CD4-positive, alpha-beta T cell treated with Interleukin-4 for 1 hour (primary cell): ENCODE results near the gene DPF3.

Source experiments
- DNase-seq, 2 donors: peaks; one replicate each; pipeline ENCODE4 v3.0.0-alpha.2; 2020 to 2022

DPF3 gene

GRCh38 chr14:72893636-72894322, at the start of gene DPF3:
DPF3 (minus strand) TSS chr14:72894101; CDS start chr14:72894088, 13 bp downstream.
- DNase-seq = peak; percentile 95

DNA sequence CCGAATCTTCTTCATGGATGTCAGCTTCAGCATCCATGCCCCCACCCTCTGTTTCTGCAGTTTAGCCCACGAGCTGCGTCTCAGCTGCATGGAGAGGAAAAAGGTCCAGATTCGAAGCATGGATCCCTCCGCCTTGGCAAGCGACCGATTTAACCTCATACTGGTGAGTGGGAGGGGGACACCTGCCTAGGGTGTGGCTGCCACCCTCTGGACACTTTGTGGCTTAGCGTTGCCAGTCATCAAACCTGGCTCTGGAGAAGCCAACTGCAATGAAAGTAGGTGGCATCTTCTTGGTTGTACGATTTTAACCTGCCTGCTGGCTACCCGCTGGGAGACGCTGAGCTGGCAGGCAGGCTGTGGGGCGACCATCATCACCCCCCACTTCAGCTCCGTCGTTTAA, 49.0 kb upstream of the DPF3 start:
- no peak for DNase-seq

GRCh38 chr14:72941286-72941985, 47.5 kb upstream of the DPF3 start:
- no peak for DNase-seq

- DNase-seq = no peak
Measured at GRCh38 chr14:72939630-72940029, 45.7 kb upstream of the DPF3 start.

- no peak for DNase-seq
Measured at GRCh38 chr14:72932893-72933292, 39.0 kb upstream of the DPF3 start.

DNA sequence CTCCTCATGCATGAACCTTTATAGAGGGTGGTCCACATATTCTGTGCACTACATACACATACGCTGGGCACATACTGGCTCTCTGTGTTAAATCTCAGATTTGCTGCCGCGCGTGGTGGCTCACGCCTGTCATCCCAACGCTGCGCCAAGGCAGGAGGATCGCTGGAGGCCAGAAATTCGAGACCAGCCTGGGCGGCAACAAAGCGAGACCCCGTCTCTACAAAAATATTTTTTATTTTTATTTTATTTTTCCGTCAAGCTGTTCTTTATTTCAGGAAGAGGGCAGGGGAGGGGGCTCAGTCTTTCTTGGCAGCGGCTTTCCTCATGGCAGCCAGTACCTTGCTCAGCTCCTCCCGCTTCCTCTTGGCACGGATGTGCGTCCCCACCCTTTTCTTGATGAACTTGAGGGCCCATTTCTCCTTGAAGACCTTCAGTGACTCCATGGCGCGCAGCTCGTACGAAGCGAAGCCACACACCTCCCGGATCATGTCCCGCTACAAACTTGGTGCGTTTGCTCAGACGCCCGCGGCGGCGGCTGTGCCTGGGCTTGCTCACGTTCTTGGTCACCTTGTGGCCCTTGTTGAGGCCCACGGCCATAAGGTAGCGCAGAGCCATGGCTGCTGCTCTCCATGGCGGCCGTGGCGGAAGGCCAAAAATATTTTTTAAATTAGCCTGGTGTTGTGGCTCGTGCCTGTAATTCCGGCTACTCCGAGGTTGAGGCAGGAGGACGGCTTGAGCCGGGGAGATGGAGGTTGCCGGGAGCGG, 35.6 kb upstream of the DPF3 start:
- no peak for DNase-seq

GRCh38 chr14:72928872-72929271, 35.0 kb upstream of the DPF3 start:
- DNase-seq = no peak

- peak; percentile 96 to 97 for DNase-seq
Measured at GRCh38 chr14:72926292-72927028, 32.6 kb upstream of the DPF3 start, which contains the start of gene DCAF4. DCAF4 (plus strand) TSS chr14:72926464; CDS start chr14:72937979, 11,515 bp downstream.

DNA sequence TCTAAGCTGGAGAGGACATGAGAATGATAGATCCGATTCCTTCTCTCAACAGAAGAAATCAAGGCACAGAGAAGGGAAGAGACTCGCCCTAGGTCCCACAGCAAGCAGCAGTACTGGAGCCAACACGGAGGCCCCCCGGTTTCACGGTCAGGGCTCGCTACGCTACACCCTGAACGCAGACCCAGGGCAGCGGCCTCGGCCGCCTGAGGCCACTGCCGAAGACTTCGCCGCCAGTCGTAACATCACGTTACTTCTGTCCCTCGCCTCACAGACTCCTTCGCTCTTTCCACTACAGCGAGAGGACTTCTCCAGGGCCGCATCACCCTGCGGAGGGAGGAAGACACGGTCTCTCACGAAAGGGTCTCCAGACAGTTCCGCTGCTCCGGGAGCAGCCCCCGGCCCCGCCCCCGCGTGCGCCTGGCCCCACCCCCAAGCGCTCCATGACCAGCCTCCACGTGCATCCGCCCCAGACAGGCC, 32.0 kb upstream of the DPF3 start:
- DNase-seq = no peak

DNA sequence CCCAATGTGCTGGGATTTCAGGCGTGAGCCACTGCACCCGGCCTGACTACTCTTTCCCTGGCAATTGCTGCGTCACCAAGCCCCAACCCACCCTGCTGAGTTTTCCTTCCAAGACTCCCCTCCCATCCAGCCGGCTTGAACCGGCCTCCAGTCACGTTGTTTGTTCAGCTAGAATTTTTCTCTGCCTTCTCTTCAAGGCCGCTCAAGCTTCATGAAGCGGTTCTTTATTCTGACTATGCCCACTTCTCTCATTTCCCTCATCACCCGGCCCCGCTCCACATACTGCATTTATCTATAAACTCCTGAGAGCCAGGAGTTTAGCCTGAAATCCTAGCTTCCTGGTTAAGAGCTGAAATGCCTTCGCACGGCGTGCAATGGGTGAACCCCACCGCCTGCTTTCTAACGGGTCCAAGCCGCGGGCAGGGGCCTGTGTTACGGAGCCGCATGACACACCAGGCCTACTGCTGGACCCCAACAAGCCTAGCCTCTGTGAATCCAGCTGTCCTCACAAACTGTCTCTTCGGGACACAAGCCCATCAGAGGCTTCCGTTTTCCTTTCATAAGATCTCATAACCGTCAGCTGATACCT, 31.4 kb upstream of the DPF3 start:
- DNase-seq = no peak

DNA sequence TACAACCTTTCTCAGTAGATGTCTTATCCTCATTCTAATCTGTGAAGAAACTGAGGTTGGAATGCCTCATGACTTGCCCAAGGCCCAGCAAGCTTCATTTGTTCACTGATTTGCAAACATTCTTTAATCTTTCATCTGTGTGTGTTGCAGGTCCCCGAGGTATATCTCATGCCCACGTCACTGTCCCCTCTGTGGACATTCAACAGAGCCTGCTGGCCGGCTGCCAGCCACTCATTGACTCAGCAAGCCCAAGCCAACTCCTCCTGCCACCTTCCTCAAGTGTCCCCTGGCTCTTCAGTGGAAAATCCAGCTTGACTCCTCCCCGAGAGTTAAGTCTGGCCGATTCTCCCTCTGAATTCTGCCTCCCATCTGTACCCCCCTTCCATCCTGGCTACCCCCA, 30.4 kb upstream of the DPF3 start:
- no peak for DNase-seq

- no peak for DNase-seq
Measured at GRCh38 chr14:72921396-72921795, 27.5 kb upstream of the DPF3 start.

DNA sequence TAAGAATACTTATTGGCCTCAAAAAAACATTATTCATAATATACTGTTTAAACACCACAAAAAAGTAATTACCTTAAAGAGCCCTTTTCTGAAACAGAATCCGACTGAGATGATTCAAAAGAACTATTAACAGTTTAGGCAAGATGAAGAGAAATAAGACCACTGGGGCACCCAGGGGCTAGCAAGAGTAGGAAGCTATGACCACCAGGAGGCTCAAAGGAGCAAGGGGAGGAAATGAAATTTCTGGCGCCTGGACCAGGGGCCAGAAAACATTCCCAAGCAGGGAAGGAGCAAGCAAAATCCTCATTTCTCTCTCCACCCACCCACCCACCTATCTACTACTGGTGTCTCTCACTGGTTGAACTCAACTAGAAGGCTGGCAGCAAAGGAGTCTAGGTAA, 26.1 kb upstream of the DPF3 start:
- no peak for DNase-seq

DNA sequence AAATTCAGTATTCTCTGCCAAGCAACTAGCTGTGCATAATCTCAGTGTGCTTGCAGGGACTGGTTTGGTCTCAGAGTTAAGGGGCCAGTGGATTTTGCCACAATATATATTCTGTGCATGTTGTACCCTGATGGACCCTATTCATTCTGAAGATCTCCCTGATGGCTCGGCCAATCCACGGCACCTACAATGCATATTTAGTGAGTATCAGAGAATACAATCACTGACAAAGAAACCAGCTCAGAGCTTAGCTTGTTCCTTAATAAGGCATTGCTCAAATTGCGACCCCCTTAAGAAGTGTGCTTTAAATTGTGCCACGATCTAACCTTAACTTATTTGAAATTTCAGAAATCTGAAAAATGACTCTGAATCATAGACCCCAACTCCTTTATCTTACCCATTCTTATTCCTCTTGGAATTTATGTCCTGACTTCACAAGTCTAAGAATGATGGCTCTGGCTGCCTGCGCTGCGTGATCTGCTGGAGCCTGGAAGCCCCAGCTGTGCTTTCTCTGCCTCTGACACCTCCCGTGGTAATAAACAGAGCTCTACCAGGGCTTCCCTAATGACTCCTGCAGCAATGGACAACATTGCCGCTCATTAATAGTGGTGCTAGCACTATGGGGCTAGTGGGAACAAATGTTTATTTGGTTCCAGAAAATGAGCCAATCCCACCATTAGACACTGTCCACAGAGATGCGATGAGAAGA, 23.3 kb upstream of the DPF3 start:
- DNase-seq = no peak

- DNase-seq = no peak
Measured at GRCh38 chr14:72916174-72916573, 22.3 kb upstream of the DPF3 start.

DNA sequence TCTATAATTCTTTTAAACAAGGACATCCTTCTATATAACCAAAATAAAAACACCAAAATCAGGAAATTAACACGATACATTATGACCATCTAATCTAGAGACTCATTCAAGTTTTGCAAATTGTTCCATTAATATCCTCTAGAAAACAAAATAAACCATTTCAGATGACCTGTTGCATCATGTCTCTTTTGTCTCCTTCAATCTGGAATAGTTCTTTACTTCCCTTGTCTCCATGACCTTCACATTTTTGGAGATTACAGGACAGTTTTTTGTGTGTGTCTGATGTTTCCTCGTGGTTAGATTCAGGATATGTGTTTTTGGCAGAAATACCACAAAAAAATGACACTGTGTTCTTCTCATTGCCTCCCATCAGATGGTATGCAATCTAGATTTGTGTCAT, 19.9 kb upstream of the DPF3 start:
- no peak for DNase-seq

DNA sequence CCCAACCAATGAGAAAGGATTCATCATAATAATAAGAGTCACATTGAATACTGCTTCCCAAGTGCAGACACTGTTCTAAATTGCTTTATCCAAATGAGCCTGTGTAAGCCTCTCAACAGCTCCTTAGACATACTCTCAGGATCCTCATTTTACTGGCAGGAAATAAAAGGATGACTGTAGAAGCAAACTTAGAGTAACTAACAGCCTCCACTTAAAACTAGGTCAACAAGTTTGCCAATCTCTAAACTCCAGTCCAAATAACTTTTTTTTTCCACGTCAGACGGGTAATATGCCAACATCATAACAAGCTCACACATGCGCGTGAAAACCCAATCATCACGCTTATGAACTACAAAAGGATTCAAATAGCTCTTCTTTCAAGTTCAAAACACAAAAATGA, 15.3 kb upstream of the DPF3 start:
- DNase-seq = no peak

DNA sequence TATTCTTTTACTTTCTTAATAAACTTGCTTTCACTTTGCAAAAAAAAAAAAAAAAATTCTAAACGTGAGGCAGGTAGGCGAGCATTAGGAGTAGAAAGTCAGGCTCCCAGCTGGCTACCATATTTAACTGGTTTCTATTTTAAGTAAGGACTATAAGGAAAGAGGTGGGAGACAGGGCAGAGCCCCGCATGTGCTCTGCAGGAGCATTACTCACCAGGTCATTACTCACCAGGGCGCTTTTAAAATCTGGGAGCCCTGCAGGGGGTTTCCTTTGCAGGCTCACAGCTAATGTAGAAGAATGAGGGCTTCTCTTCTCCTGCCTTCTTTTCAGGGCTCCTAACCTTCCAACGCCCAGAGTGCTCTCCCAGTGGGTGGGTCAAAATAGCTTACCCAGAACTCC, 14.0 kb upstream of the DPF3 start:
- DNase-seq = no peak

GRCh38 chr14:72906879-72907278, 13.0 kb upstream of the DPF3 start:
- no peak for DNase-seq

DNA sequence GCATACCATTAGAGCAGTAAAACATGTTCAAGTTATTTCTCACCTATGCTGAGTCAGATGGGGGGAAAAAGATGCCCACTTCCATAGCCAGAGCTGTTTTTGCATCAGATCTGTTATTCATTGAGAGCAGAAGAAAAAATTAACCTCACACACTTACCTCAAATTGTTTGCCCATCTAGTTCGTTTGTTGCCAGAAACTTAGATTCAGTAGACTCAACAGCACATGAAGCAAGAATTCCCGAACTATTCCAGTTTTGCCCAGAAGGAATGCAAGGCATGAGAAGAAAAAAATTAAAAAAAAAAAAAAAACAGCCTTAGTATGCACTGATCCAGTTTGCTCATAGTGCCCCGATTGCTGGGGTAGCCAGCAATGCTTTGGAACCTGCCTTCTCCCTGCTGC, 12.4 kb upstream of the DPF3 start:
- DNase-seq = no peak

DNA sequence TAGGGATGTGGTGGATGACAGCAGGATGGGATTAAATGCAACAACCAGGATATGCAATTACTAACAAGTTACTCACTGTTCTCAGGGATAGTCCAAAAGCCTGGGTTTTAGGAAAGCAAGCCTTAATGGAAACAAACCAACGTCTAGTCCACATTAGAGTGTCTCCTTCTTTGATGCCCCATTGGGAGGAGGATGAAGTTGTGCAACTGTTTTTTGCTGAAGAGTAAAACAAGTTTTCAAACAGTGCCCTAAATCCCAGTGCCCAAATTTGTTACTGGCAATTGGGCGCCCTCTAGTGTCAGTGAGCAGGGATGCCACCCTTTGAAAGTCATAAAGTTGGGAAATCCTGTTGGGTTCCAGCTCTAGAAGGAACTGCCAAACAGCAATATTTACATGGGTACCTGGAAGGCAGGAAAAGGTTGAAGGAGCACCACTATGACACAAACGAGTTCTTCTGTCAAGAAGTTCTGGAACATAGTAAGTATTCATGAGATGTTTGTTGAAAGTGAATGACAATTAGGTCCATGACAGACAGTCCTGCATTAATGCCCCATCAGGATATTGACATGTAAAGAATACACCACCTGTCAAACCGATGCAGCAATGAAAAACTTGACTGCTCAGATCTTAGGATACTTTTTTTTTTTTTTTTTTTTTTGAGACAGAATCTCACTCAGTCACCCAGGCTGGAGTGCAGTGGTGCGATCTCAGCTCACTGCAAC, 11.1 kb upstream of the DPF3 start:
- DNase-seq = peak; percentile 64 to 75
